ENCODE measurements around the gene VPS41.

Gene VPS41

DNA sequence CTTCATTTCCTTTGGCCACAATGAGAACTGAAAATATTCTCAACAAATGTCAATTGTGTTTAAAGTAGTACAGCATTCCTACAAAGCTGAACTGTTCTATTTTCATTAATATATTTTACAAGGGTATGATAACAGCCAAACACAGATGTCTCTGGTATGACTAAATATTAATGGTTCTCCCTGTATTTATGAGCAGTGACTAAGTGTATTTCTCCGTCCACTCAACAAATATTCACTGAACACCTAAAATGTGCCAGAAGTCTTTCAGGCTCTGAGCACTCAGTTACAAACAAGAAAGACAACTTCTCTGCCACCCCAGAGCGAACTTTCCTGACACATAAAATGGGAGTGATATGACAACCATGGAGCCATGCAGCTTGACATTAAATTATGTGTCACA is 135.6 kb downstream of the VPS41 start:
- H3K27ac ChIP-seq = no peak overlapping the region

DNA sequence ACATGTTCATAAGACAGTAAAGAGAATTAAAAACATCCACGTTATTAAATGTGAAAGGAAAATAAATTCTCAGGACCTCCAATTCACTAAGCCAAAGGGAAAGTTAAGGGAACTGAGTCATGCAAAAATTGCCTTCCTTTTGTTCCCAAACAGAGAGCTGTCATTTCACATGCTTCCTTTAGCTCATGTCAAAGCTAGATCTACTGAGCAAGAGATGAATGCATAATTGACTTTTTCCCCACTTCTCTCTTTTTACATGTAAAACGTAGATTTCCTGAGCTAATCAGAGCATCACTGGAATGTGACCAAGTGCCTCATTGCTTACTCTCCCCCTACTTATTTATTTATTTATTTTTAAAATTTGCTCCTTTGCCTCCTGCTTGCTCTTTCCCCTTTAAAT is 148.8 kb downstream of the VPS41 start:
- Histone ChIP-seq H3K4me3 (no peak overlapping the region), H3K27ac (no peak overlapping the region)
- TF ChIP-seq, protein P1, sequence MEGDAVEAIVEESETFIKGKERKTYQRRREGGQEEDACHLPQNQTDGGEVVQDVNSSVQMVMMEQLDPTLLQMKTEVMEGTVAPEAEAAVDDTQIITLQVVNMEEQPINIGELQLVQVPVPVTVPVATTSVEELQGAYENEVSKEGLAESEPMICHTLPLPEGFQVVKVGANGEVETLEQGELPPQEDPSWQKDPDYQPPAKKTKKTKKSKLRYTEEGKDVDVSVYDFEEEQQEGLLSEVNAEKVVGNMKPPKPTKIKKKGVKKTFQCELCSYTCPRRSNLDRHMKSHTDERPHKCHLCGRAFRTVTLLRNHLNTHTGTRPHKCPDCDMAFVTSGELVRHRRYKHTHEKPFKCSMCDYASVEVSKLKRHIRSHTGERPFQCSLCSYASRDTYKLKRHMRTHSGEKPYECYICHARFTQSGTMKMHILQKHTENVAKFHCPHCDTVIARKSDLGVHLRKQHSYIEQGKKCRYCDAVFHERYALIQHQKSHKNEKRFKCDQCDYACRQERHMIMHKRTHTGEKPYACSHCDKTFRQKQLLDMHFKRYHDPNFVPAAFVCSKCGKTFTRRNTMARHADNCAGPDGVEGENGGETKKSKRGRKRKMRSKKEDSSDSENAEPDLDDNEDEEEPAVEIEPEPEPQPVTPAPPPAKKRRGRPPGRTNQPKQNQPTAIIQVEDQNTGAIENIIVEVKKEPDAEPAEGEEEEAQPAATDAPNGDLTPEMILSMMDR (IDR thresholded peaks at IDR 0.05) = no peak
- DNase-seq (ENCODE audit: low spot score) = no peak

More for the DNA sequence above, 135.6 kb downstream of the VPS41 start:
- TF ChIP-seq, protein P1 (IDR thresholded peaks at IDR 0.05) = no peak
- no peak for DNase-seq (ENCODE audit: low spot score)
- H3K4me3 ChIP-seq = no peak overlapping the region

DNA sequence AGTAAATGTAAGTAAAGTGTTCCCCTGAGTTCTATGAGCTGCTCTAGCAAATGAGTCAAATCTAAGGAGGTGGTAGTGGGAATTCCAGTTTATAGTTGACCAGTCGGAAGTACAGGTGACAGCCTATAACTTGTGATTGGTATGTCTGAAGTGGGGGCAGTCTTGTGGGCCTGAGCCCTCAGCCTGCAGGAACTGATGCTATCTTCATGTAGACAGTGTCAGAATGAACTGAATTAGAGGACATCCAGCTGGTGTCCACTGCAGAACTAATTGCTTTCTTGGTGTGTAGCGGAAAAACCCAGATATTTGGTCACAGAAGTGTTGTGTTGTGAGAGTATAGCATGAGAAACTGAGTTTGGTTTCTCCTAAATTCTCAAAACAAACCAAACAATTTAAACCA is 150.0 kb downstream of the VPS41 start:
- H3K4me3 ChIP-seq = no peak overlapping the region
- DNase-seq (ENCODE audit: low spot score) = no peak
- H3K27ac ChIP-seq = no peak overlapping the region
- TF ChIP-seq, protein P1 (IDR thresholded peaks at IDR 0.05) = no peak

DNA sequence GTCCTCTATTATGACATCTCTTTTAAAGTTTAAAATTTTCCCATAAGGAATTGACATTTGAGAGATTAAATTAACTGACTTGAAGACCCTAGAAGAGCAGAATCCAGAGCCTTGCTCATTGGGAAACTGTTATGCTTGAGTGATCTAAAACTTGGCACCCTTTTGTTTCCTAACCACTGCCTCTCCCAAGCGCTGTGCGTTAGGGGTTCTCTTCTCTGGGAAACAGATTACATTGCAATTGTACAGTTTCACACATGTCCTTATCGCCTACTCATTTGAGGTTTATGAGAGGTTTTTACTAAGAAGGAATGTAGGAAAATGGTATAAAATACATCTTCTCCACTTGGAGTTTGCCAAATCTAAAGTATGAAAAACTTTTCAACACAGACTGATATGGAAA is 151.1 kb downstream of the VPS41 start:
- DNase-seq (ENCODE audit: low spot score) = no peak
- Histone ChIP-seq H3K4me3 (no peak overlapping the region), H3K27ac (no peak overlapping the region)
- TF ChIP-seq, protein P1 (IDR thresholded peaks at IDR 0.05) = no peak

DNA sequence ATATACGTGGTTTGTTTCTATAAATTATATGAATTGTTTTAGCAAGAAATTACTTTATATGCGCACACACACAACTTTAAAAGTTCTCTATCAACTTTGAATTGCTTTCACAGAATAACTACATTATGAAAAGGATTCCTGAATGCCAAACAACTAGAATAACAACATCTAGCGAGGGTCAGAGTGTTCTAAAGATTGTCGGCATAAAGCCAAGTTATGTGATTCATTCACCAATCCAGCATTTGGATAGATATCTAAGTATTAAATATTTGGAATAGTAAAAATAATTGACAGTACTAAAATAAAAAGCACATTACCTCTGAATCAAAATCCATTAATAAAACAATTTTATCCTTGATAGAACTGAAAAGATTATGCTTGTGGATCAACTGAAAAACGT is 152.5 kb downstream of the VPS41 start:
- TF ChIP-seq, protein P1 (IDR thresholded peaks at IDR 0.05) = no peak
- no peak for DNase-seq (ENCODE audit: low spot score)
- Histone ChIP-seq H3K27ac (no peak overlapping the region), H3K4me3 (no peak overlapping the region)

DNA sequence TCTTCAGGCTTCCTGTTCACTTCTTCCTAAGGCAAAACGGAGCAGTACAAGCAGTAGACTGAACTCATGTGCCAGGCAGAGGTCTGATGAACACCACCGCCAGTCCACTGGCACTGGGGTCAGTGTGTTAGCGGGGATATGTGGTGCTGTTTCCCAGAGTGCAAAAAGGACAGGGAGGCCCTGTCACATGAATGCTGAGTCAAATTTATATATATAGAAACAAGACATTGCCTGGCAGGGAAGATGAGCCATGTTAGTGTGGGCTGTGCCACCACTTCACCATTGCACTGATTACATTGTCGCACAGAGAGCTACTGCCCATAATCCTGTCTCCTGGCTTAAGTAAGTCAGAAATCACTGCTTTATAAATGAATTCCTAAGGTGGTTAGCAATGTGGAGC is 155.6 kb downstream of the VPS41 start:
- TF ChIP-seq, protein P1 (IDR thresholded peaks at IDR 0.05) = no peak
- no peak for DNase-seq (ENCODE audit: low spot score)
- no peak overlapping the region for H3K27ac ChIP-seq
- no peak overlapping the region for H3K4me3 ChIP-seq

DNA sequence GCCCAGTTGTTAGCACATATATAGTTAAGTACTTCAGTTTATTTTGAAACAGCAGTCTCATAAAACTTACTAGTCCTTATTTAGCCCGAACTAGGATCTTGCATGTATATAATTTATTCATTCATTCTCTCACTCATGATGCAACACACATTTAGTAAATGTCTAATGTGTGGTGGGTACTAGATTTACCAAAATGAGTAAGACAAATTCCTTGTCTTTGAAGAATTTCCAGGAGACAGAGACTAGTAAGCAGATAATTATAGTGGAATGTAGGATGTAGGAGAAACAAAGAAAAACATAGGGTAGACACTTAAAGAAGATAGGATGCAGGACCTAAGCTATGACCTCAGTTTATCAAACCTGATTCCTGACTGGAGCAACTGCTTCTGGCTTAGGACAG is 157.6 kb downstream of the VPS41 start:
- no peak for DNase-seq (ENCODE audit: low spot score)
- H3K27ac ChIP-seq = no peak overlapping the region
- no peak overlapping the region for H3K4me3 ChIP-seq
- TF ChIP-seq, protein P1 (IDR thresholded peaks at IDR 0.05) = no peak

All from coronary artery (tissue), 2 donors.